NCI-H748 treated with DMSO at 0.1 percent for 48 hours (cell line): ENCODE measurements around the gene TLCD2.
"Not testable (repeated sequence)": the region's sequence is repeated elsewhere in the genome, so short reads cannot be mapped to it uniquely, and the experiment has no call there.

ENCODE experiments used
- DNase-seq: peaks from one replicate; lab custom pipeline; 2025; lab: John Stamatoyannopoulos, UW

Gene TLCD2

DNA sequence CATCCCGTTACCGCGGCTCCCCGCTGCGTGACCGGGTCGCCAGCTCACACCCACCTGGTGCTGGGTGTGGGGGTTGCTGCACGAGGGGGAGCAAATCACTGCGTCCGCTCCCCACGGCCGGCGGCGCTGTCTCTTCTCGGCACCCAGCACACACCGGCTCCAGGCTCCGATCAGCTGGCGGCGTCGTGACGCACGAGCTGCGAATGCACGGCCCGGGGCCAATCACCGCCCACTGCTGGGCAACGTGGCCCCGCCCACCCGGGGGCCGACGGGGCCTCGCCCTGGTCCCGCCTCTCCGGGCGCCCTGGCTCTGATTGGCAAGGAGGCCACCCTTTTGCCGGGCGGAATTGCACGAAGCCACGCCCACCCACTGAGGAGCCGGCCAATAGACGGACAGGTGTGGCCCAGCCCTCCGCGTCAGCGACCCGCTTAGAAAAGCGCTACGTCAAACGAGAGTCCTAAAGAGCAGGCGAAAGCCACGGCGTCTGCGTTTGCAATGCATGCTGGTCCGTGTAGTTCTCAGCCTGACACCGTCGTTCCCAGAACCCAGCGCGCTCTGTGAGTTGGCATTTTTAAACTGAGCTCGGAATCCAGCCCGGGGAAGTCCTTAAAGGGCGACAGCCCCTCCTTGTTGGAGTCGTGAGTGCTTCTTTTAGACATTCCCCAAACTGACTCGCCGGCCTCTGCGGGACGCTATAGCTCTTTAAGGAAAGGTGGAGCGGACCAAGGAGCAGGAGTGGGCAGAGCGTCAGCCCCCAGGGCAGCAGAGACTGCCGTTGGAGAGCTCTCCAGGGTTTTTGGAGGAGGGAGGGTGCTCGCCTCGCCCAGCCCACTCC lies 6.1 kb upstream of the TLCD2 start:
- DNase-seq, result peak; percentile 99

DNA sequence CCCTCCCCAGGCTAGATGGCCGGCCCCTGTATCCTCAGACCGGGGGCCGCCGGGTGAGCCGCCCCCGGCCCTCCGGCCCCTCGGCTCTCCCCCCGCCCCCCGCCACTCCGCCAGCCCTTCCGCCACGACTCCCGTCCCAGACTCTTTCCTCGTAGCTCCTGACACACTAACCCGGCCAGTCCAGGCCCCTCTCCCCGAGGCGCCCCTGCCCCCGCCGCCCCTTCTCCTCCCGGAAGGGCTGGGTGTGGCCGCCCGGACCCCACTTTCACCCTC lies 5.6 kb upstream of the TLCD2 start:
- no peak for DNase-seq

DNA sequence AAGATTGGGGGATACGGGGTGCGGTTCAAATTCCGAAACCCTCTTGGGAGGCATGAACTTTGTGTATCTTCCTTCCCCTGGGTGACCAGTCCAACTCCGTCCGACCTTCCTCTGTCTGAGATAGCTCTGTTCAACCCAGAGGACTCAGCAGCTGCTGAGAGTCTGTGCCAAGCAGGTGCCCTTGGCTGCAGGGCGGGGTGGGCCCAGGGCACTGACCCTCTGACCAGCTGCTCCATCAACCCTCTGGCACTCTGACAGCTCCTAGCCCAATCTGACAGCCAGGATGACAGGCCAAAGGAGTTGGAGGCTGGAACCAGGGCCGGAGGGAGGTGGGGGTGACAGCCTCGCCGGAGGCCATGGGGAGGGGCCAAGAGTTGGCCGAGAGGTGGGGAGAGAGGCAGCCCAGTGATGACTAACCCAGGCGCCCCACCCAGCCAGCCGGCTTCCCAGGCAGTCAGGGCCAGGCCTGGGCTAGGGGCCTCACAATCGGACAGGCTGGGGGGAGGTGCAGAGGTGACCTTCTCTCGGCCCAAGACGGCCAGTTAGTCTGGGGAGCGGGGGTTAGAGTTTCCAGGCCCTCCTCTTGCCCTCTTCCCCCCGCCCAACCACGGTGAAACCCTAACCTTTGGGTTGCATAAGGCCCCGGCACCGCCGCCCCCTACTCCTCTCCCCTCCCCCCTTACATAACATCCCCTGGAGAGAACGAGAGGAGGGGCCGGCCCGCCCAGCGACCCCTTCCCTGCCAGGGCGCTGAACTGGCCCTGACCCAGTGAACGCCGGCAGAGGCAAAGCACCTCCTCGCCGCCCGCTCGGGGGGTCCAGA lies 5.0 kb upstream of the TLCD2 start:
- no peak for DNase-seq

DNA sequence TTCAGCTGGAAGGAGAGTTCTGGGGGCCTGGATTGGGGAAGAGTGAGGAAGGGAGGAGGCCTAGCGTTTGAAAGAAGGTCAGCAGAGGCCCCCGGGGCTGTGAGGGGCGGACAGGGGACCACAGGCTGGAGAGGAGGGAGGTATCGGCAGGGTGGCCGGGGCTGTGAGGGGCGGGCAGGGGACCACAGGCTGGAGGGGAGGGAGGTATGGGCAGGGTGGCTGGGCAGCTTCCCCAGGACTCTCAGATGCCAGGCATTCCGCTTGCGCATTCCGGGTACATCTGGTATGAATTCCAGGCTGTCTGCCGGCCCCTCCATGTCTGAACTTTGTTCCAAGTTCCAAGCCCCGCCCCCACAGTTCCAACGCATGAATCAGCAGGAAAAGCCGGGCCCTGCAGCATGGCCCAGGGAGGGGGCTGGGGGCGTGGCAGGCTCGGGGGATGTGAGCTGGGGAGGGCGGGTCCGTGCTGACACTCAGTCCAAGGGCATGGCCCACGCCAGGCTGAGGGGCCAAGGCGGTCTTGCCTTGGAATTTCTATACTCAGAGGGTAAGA lies 4.3 kb upstream of the TLCD2 start:
- DNase-seq, result peak; percentile 10

DNA sequence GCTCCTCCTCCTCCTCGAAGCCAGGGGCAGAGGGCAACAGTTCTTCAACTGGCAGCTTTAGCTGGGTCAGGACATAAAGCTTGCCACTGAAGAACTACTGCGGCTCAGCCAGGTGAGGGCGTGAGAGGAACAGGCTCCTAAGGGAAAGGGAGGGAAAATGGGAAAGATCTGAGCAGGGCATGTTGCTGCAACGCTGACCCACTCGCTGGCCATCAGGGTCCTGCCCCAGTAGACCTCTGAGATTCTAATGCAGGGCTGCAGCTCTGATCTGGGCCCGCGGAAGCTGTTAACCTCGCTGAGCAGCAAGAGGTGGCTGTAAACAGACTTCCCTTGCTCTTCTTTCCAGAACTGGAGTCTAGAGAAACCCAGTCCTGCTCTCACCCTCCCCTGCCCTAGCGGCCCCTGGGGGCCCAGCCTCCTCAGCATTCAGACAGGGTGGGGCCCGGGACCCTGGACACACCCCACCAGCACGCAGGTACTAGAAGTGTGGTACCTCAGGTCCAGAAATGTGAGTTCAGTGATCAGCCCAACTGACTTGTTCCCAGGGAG lies 3.8 kb upstream of the TLCD2 start:
- DNase-seq, result peak; percentile 46

DNA sequence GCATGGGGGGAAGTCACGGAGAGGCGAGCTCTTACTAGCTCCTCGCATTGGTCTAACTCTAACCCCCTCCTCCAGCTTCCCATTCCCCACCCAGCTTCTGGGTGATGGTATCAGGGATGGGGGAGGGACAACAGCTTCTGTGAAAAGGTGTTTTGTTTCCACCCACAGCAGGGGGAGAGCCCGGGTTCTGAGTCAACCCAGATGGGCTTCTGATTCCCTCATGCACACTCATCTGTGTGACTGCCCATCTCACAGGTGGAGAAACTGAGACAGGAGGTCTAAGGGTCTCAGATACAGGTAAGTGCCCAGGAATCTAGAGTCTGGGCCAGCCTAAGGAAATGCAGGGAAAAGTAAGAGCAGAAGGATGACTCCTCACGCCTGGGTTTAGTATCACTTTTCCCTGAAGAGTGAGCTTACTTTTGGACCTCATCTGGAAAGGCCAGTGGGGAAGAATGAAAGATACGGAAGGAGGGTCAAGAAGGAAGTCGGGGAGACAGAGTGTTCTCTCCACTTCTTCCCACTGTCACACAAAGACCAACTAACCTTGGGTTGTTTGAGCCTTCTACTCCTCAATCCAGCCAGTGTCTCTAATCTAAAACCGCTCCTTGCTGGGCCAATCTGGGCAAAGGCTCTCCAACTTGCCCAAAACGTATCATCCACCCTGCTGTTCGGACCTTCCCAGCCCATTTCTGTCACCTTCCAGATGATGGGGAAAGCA lies 3.1 kb upstream of the TLCD2 start:
- no peak for DNase-seq

DNA sequence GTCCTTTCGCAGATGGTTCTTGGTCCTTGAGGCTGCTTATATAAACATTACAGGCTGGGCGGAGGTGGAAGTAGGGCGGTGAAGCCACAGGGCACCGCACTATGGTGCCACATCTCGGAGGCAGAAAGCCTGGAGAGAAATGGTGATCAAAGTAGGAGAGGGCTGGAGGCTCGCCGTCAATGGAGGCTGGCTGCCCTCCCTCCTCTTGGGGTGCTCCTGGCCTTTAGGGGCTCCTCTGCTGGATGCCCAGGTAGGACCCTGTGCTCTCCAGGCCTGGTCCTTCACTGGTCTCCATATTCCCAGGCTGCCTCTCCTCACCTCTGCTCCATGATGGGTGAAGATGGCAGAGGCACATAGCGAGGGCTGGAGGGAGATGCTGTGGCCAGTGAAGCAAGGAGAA lies 2.1 kb upstream of the TLCD2 start:
- no peak for DNase-seq

DNA sequence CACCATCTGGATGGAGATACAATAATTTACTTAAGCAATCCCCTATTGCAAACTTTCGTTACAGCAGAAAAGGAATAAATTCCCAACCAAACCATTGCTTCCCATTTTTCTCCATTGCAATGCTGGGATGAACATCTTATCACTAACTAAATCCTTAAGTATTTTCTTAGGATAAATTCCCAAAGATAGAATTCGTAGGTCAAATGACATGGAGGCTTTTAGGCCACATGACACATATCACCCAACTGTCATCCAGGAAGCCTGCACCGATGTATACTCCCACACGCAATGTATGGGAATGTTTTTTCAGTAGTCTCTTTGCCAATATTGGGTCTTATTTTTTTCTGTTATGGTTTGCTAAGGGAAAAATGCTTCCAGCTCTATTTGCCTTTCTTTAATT lies 1.6 kb upstream of the TLCD2 start:
- DNase-seq, result no peak

DNA sequence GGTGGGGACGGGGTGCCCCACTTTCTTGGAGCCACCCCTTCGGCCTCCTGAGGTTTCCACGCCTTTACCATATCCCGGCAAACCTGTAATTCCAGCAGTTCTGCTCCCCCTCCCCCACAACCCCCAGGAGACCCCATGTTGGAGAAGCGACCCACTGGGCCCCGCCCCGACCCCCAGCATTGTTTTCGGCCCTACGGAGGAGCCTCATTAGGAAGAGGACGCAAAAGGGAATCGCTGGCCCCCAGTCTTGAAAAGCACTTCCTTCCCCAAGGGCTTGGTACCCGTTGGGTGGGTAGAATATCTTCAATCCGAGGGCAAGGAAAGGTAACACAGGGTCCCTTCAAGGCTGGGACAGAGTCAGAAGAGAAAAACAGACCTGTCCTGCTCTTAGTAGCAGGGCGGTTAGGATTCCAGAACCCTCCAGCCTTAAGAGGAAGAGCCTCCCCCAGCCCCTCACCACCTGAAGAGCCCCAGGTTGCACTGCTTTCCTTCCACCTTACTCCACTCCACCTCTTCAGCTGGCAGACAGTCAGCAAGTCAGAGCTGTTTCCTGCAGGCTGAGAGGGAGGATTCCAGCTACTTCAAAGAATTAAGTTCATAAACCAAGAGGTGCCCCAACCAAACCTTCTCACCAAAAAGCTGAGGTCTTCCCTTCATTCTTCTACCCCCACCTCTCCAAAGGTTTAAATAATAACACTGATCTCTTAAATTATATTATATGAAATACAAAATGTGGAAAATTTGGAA lies 803 bp upstream of the TLCD2 start:
- DNase-seq, result no peak

DNA sequence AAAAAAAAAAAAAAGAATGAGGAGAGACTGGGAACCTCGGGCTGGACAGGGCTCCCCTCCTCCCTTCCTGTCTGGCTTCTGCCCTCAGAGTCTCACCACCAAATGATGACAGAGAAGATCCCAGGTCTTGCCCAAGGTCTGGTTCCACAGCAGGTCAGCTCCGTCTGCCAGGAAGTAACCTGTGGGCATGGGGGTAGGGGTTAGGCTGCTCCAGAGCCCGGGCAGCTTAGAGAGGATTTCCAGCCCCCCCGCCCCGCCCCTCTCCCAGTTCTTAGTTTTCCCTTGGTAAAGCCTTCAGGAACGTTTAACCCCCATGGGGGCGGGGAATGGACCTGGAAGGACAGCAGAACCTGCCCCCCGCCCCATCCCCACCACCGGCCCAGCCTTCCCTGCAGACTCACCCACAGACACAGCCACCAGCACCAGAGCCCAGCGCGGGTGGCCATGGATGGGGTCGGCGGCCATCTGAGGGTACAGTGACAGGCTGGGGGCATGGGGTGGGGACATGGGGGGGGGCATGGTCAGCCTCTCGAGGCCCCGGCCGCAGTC lies 700 bp downstream of the TLCD2 start:
- no peak for DNase-seq

DNA sequence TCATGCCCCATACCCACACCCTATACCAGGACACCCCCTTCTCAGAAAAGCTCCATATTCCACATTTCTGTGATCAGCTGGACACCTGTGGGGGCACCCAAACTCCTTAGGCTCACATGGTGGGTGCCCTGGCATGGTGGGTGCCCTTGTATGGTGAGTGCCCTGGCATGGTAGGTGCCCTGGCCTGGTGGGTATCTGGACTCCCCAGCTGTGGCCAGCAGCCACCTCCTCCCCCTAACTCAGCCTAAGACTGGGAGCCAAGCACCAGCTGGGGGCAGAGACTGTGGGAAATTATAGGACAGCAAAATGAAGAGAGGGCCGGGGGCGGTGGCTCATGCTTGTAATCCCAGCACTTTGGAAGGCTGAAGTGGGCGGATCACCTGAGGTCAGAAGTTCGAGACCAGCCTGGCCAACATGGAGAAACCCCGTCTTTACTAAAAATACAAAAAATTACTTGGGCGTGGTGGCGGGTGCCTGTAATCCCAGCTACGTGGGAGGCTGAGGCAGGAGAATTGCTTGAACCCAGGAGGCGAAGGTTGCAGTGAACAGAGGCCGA lies 1.3 kb downstream of the TLCD2 start:
- not testable (repeated sequence) for DNase-seq

DNA sequence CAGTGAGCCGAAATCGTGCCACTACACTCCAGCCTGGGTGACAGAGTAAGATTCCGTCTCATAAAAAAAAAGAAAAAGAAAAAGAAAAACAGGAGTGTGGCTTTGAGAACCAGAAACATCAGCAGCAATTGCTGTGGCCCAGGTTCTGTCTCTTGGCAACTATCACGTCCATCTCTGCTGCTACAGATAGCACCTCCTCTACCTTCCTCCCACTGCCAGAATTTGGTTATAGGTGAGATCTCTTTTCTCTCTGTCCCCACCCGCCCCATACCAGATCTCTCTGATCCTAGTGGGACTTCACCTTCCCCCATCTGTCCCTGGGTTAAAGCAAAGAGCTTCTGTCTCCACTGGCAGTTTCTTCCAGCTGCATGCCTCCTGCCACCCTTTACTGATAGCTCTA lies 3.1 kb downstream of the TLCD2 start:
- no peak for DNase-seq

DNA sequence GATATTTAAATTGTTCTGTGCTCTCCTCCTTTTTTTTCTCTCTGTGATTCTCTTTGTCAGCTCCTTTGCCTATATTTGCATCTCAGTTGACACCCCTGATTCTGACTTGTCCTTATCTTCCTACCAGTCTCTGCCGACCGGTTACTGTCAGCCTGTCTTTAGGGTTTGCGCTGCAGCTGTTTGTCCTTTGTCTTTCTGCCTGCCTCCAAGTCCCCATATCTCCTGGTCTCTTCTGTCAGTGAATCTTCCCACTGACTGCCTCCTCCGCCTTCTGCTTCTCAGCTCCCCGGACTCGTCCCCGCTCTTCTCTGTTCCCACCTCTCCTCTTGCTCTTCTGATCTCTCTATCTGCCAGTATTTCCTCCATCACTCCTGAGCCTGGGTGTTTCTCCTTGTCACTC lies 5.2 kb downstream of the TLCD2 start:
- DNase-seq, result no peak

DNA sequence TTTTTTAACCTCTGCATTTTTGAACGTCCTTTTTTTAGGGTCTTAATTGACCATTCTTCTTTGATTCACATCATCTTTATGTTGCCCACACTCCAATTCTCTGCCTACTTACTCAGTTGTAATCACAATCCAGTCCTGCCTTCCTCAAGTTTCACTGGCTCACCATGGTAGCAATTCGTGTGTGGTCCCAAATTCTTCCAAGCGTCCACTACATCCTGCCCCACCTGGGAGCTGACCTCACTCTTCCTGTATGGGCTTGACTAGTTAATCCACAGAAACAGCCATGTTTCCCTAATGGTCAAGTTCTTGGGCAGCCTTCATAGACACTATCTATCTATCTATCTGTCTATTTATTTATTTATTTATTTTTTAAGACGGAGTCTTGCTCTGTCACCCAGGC lies 7.1 kb downstream of the TLCD2 start:
- DNase-seq, result no peak

DNA sequence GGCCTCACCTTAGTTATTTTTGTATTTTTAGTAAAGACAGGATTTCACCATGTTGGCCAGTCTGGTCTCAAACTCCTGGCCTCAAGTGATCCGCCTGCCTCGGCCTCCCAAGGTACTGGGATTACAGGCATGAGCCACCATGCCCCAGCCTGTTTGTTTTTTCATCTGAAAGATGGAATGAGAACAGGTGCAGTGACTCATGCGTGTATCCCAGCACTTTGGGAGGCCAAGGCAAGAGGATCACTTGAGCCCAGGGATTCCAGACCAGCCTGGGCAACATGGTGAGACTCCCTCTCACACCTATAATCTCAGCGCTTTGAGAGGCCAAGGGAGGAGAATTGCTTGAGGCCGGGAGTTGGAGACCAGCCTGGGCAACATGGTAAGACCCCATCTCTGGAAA lies 10.3 kb downstream of the TLCD2 start:
- not testable (repeated sequence) for DNase-seq

DNA sequence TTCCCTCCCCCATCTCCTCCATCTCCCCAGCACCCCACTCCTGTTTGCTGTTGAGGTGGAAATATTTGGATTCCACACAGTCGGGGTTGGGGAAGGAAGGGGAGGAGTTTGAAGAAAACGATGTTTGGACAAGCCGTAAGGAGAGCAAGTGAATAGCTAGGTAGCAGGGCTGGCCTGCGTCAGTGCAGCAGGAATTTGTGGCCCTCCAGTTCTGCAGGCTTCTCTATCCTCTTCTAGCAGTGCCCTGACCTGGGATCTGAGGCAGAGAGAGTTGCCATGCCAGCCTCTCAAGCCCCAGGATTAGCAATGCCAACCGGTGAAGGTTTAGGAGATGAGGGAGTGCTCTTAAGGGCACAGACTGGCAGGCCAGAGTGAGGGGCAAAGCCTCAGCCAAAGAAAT lies 12.5 kb downstream of the TLCD2 start:
- DNase-seq, result no peak

DNA sequence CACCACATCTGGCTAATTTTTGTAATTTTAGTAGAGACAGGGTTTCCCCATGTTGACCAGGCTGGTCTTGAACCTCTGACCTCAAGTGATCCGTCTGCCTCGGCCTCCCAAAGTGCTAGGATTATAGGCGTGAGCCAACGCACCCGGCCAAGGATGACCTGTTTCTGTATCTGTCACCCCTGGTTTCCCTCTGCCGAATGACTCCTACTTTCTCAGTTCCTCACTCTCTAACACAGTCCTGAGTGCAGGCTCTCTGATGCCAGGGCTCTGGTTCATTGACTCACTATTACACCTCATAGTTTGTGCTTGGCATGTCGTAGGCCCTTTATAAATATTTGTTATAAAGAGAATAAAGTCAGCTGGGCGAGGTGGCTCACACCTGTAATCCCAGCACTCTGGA lies 14.8 kb downstream of the TLCD2 start:
- DNase-seq, result no peak

DNA sequence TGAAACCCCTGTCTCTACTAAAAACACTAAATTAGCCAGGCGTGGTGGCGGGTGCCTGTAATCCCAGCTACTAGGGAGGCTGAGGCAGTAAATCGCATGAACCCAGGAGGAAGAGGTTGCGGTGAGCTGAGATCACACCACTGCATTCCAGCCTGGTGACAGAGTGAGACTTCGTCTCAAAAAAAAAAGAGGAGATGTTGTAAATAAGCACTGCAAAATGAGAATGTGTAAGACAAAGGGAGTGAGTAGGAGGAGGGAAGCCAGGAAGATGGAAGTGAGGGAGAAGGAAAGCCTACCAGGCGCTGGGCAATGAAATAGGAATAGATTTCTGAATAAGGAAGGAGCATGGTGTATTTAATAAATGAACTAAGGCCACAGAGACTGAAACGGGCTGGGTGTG lies 16.8 kb downstream of the TLCD2 start:
- DNase-seq, result no peak

DNA sequence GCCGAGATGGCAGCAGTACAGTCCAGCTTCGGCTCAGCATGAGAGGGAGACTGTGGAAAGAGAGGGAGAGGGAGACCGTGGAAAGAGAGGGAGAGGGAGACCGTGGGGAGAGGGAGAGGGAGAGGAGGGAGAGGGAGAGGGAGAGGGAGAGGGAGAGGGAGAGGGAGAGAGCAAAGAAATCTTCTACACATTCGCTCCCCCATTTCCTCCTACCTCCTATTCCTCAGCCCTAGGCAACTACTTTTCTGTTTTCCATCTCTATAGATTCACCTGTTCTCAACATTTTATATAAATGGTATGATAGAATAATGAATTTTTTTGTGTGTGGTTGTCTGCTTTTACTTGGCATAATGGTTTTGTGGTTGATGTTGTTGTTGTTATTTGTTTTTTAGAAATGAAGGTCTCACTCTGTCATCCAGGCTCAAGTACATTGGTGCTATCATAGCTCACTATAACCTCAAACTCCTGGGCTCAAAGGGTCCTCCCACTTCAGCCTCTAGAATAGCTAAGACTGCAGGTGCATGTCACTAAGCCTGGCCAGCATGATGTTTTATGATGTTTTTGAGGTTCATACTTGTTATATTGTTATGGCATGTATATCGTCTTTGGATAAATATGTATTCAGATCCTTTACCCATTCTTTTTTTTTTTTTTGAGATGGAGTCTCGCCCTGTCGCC lies 19.5 kb downstream of the TLCD2 start:
- no peak for DNase-seq

DNA sequence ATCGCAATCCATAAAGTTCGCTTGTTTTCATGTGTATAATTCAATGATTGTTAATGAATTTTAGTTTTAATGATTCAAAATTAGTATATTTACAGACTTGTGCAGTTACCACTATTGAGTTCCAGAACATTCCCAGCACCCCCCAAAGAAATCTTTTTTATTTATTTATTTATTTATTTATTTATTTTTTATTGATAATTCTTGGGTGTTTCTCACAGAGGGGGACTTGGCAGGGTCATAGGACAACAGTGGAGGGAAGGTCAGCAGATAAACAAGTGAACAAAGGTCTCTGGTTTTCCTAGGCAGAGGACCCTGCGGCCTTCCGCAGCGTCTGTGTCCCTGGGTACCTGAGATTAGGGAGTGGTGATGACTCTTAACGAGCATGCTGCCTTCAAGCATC lies 21.8 kb downstream of the TLCD2 start:
- not testable (repeated sequence) for DNase-seq
